Endodermal cell (in vitro differentiated cells): ENCODE results near the gene MRPL44. TPM values are rescaled to one million over a fixed set of nuclear protein-coding genes. Genes with fewer than 3 reads are reported as not detected.
A peak's percentile ranks its signal among the peaks of the same experiment; 100 is the strongest.

Experiments used
- DNase-seq: peaks from one replicate; pipeline ENCODE4 v3.0.0-alpha.2; 2017
- H3K27ac ChIP-seq: 2 replicates; pipeline ENCODE4 v1.5.1; 2013; ENCODE audit warnings: mild to moderate bottlenecking, low read depth, low read length, moderate library complexity
- H3K27me3 ChIP-seq: 2 replicates; pipeline ENCODE4 v1.6.1; 2013; ENCODE audit warnings: mild to moderate bottlenecking, low read length, moderate library complexity; ENCODE audit not compliant: insufficient read depth, control insufficient read depth, poor library complexity, severe bottlenecking
- H3K36me3 ChIP-seq: 2 replicates; pipeline ENCODE4 v1.7.0; 2013; ENCODE audit warnings: mild to moderate bottlenecking, low read length, moderate library complexity; ENCODE audit not compliant: control insufficient read depth, insufficient read depth
- H3K4me1 ChIP-seq: one replicate; pipeline ENCODE4 v1.7.0; 2013; ENCODE audit warnings: low read length; ENCODE audit not compliant: control insufficient read depth, insufficient read depth
- H3K4me3 ChIP-seq: 2 replicates; pipeline ENCODE4 v1.5.1; 2013; ENCODE audit warnings: mild to moderate bottlenecking, low read length, moderate library complexity
- H3K9ac ChIP-seq: 2 replicates; pipeline ENCODE4 v1.6.1; 2013; ENCODE audit warnings: mild to moderate bottlenecking, low read length, moderate library complexity; ENCODE audit not compliant: poor library complexity, severe bottlenecking; ENCODE audit errors: extremely low read depth
- H3K9me3 ChIP-seq: 2 replicates; pipeline ENCODE4 v1.6.1; 2013; ENCODE audit warnings: mild to moderate bottlenecking, low read length, moderate library complexity; ENCODE audit not compliant: control insufficient read depth
- H3K27ac Mint-ChIP-seq: 2 replicates; pipeline ENCODE4 v1.8.0; 2020; ENCODE audit warnings: mixed read lengths
- H3K27me3 Mint-ChIP-seq: 2 replicates; pipeline ENCODE4 v1.8.0; 2021; ENCODE audit warnings: mild to moderate bottlenecking, mixed read lengths; ENCODE audit not compliant: insufficient read depth
- H3K36me3 Mint-ChIP-seq: 2 replicates; pipeline ENCODE4 v1.8.0; 2020; ENCODE audit warnings: low read depth, mixed read lengths
- H3K4me1 Mint-ChIP-seq: 2 replicates; pipeline ENCODE4 v1.8.0; 2020; ENCODE audit warnings: mixed read lengths
- H3K4me3 Mint-ChIP-seq: 2 replicates; pipeline ENCODE4 v1.8.0; 2020; ENCODE audit warnings: mild to moderate bottlenecking, moderate library complexity, mixed read lengths
- H3K9me3 Mint-ChIP-seq: 2 replicates; pipeline ENCODE4 v1.8.0; 2020; ENCODE audit warnings: mild to moderate bottlenecking, mixed read lengths
- WGBS, 2 experiments: methylation state at CpG; one replicate each; pipeline versions ENCODE4 v1.1.5 to v1.1.7; 2013; ENCODE audit warnings: missing lambda C conversion rate in 2 of 2, mixed read lengths in 1 of 2; ENCODE audit not compliant: insufficient coverage in 1 of 2, insufficient read length in 1 of 2; 5-methylcytosine and 5-hydroxymethylcytosine counted together
- total RNA-seq, 2 donors: library from RNA; stranded (reverse); fragmentation: NEBNext Ultra II Directional in 1 of 2; extraction: Animal tissue kit (Norgen Biotek cat#: 25700) in 1 of 2; gene quantifications; 2 replicates in 1 of 2; 3 replicates in 1 of 2; pipeline ENCODE4 v1.2.1, GENCODE V29; 2021
- TF ChIP-seq, protein P1 (sequence below): fragments of 200-600 bp; sonication (generic); conservative IDR thresholded peaks from 2 replicates; pipeline ENCODE4 v1.5.0; 2021; ENCODE audit warnings: antibody characterized with exemption, mild to moderate bottlenecking

MRPL44 gene
- total RNA-seq, 2 donors from 2014 or later: 38.7 to 43.4 TPM

- Mint-ChIP-seq H3K27me3 (no peaks in the 10 kb centered on the region), H3K27ac (no peak overlapping the region), H3K36me3 (peaks cover 67% of the 10 kb centered on the region), H3K9me3 (no peaks in the 10 kb centered on the region), H3K4me1 (peaks cover 9% of the 10 kb centered on the region), H3K4me3 (no peak overlapping the region)
- Histone ChIP-seq H3K36me3 (peaks cover 100% of the 10 kb centered on the region), H3K27ac (no peak overlapping the region), H3K9ac (no peak overlapping the region), H3K4me1 (no peaks in the 10 kb centered on the region), H3K4me3 (no peak overlapping the region), H3K9me3 (no peaks in the 10 kb centered on the region), H3K27me3 (no peaks in the 10 kb centered on the region)
- no peak for DNase-seq
- TF ChIP-seq, protein P1, sequence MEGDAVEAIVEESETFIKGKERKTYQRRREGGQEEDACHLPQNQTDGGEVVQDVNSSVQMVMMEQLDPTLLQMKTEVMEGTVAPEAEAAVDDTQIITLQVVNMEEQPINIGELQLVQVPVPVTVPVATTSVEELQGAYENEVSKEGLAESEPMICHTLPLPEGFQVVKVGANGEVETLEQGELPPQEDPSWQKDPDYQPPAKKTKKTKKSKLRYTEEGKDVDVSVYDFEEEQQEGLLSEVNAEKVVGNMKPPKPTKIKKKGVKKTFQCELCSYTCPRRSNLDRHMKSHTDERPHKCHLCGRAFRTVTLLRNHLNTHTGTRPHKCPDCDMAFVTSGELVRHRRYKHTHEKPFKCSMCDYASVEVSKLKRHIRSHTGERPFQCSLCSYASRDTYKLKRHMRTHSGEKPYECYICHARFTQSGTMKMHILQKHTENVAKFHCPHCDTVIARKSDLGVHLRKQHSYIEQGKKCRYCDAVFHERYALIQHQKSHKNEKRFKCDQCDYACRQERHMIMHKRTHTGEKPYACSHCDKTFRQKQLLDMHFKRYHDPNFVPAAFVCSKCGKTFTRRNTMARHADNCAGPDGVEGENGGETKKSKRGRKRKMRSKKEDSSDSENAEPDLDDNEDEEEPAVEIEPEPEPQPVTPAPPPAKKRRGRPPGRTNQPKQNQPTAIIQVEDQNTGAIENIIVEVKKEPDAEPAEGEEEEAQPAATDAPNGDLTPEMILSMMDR: no peak
- WGBS, 2 experiments: 83 to 93% methylated on average over 1 to 3 of the region's 3 CpGs
These were observed 32.6 kb downstream of the MRPL44 start for GRCh38 chr2:223989856-223990232.

DNA sequence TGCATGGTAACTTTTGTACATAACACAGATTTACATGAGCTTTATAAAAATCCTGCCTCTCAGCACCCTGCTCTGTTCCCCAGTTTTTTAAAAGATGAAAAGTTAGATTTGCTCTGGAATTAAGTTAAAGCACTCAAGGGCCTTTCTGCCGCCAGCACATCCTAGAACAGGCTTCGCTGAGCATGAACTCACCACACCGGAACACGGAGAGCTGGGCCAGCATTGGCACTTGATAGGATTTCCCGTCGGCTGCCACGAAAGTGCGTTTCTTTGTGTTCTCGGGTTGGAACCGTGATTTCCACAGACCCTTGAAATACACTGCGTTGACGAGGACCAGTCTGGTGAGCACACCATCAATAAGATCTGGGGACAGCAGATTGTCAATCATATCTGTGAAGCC lies 34.3 kb downstream of the MRPL44 start:
- Mint-ChIP-seq H3K9me3 (no peaks in the 10 kb centered on the region), H3K4me3 (no peak overlapping the region), H3K27me3 (no peaks in the 10 kb centered on the region), H3K27ac (no peak overlapping the region), H3K4me1 (peaks cover 9% of the 10 kb centered on the region), H3K36me3 (peaks cover 70% of the 10 kb centered on the region)
- Histone ChIP-seq H3K4me1 (no peaks in the 10 kb centered on the region), H3K9me3 (no peaks in the 10 kb centered on the region), H3K36me3 (peaks cover 99% of the 10 kb centered on the region), H3K9ac (no peak overlapping the region), H3K27me3 (no peaks in the 10 kb centered on the region), H3K4me3 (no peak overlapping the region), H3K27ac (no peak overlapping the region)
- WGBS, 2 experiments: 90 to 91% methylated on average over 11 to 12 of the region's 12 CpGs
- DNase-seq: no peak
- TF ChIP-seq, protein P1: no peak

DNA sequence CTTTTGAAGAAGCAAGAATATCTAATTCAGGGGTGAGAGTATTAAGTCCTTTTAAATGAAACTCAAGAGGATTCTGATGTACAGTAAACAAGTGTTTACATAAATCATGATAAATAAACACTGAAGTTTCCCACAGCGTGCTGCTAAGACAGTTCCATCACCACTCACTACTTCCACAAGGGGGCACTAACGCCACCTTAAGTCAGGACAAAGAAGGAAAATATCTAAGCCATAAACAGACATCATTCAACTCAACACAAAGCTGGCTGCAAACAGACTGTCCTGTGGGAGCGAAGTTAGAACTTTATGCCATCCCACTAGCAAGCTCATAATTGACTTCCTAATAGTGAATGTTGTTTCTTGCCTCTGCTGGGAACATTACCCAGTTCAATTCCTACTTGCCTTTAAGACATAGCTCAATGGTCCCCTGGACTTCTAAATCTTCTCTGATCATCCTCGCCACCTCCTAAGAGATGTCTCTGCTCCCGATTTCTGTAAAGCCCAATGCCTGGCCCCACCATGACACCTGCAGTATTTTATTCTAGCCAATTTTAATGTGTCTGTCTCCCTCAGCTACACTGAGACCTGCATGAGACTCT lies 36.5 kb downstream of the MRPL44 start:
- Histone ChIP-seq H3K4me1 (no peaks in the 10 kb centered on the region), H3K9me3 (no peaks in the 10 kb centered on the region), H3K9ac (no peak overlapping the region), H3K27ac (no peak overlapping the region), H3K36me3 (peaks cover 99% of the 10 kb centered on the region), H3K4me3 (no peak overlapping the region), H3K27me3 (no peaks in the 10 kb centered on the region)
- Mint-ChIP-seq H3K36me3 (peaks cover 74% of the 10 kb centered on the region), H3K4me1 (peaks cover 9% of the 10 kb centered on the region), H3K9me3 (no peaks in the 10 kb centered on the region), H3K4me3 (no peak overlapping the region), H3K27ac (no peak overlapping the region), H3K27me3 (no peaks in the 10 kb centered on the region)
- TF ChIP-seq, protein P1: peak; percentile 93
- WGBS, 2 experiments: 44 to 48% methylated on average over 5 of the region's 5 CpGs
- peak; percentile 85 for DNase-seq
